ENCODE data around the gene VAV2.

Gene VAV2

DNA sequence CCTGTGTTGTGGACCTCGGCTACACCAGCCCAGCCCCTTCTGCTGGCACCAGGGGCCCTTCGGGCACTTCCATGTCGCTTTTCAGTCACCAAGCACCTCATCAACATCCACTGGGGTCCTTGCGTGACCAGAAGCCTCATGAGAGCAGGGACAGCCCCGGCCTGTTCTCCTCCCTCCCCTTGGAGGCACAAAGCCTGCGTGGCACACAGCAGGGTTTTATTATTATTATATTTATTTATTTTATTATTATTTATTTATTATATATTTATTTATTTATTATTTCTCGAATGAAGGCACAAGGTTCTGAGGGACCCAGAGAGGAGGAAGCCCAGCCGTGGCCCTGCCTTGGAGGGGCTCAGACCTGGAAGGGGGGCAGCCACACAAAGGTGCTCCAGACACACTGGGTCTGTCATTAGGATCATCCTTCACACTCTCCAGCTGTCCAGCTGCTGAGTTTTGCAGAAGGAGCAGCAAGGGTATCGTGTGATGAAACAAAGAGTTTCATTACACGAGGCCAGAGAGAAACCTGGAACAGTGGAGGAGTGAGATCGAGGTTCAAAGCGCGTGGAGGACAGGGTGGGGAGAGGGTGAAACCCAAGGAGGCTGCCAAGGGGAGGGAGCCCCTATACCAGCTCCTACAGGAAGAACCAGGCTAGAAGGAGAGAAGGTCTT is 5.2 kb downstream of the VAV2 start:
- no CpG with 5 or more reads among the region's 13 CpGs for WGBS (ENCODE audit: extremely low coverage, insufficient coverage, low lambda C conversion rate)
- Histone ChIP-seq H3K36me3 (ENCODE audit: control insufficient read depth, insufficient read depth, low read length) (no peaks in the 10 kb centered on the region), H3K23ac (ENCODE audit: low read length) (no peak overlapping the region), H2AK5ac (ENCODE audit: low read length) (no peak overlapping the region), H3K79me1 (ENCODE audit: low read length) (peaks cover 20% of the 10 kb centered on the region), H4K8ac (ENCODE audit: low read depth, low read length) (no peak overlapping the region), H2BK15ac (replicated peaks; ENCODE audit: low read depth) (no peak overlapping the region), H3K56ac (ENCODE audit: low read length) (no peak overlapping the region), H2BK5ac (ENCODE audit: low read length) (no peak overlapping the region), H3K18ac (ENCODE audit: low read length) (no peak overlapping the region), H3K27ac (ENCODE audit: low read depth, low read length) (no peak overlapping the region), H3K27me3 (ENCODE audit: insufficient read depth, low read length, poor library complexity) (no peaks in the 10 kb centered on the region), H3K9ac (ENCODE audit: low read length) (no peak overlapping the region), H3K4ac (ENCODE audit: low read depth, low read length) (no peak overlapping the region), H2BK120ac (ENCODE audit: low read depth, low read length) (no peak overlapping the region), H3K79me2 (ENCODE audit: control insufficient read depth, insufficient read depth, low read length) (peaks cover 36% of the 10 kb centered on the region), H3K4me2 (ENCODE audit: low read length) (no peak overlapping the region), H3K4me1 (ENCODE audit: control insufficient read depth, low read depth, low read length) (no peaks in the 10 kb centered on the region), H4K5ac (ENCODE audit: low read length) (no peak overlapping the region), H3K4me3 (ENCODE audit: low read length) (no peak overlapping the region)
- DNase-seq = no peak

GRCh38 chr9:133986061-133986460 is 6.1 kb downstream of the VAV2 start:
- Histone ChIP-seq H3K79me1 (ENCODE audit: low read length) (peaks cover 21% of the 10 kb centered on the region), H3K27ac (ENCODE audit: low read depth, low read length) (no peak overlapping the region), H2BK120ac (ENCODE audit: low read depth, low read length) (no peak overlapping the region), H3K27me3 (ENCODE audit: insufficient read depth, low read length, poor library complexity) (no peaks in the 10 kb centered on the region), H4K8ac (ENCODE audit: low read depth, low read length) (no peak overlapping the region), H3K23ac (ENCODE audit: low read length) (no peak overlapping the region), H3K4me2 (ENCODE audit: low read length) (no peak overlapping the region), H3K18ac (ENCODE audit: low read length) (no peak overlapping the region), H3K9ac (ENCODE audit: low read length) (no peak overlapping the region), H2AK5ac (ENCODE audit: low read length) (no peak overlapping the region), H2BK5ac (ENCODE audit: low read length) (no peak overlapping the region), H3K79me2 (ENCODE audit: control insufficient read depth, insufficient read depth, low read length) (peaks cover 39% of the 10 kb centered on the region), H4K5ac (ENCODE audit: low read length) (no peak overlapping the region), H3K36me3 (ENCODE audit: control insufficient read depth, insufficient read depth, low read length) (no peaks in the 10 kb centered on the region), H3K4me3 (ENCODE audit: low read length) (no peak overlapping the region), H3K4me1 (ENCODE audit: control insufficient read depth, low read depth, low read length) (no peaks in the 10 kb centered on the region), H3K56ac (ENCODE audit: low read length) (no peak overlapping the region), H3K4ac (ENCODE audit: low read depth, low read length) (no peak overlapping the region), H2BK15ac (replicated peaks; ENCODE audit: low read depth) (no peak overlapping the region)
- no peak for DNase-seq
- no CpG with 5 or more reads among the region's 6 CpGs for WGBS (ENCODE audit: extremely low coverage, insufficient coverage, low lambda C conversion rate)

- WGBS (ENCODE audit: extremely low coverage, insufficient coverage, low lambda C conversion rate) = no CpG with 5 or more reads among the region's 25 CpGs
- Histone ChIP-seq H3K4ac (ENCODE audit: low read depth, low read length) (no peak overlapping the region), H2BK5ac (ENCODE audit: low read length) (no peak overlapping the region)
Measured at GRCh38 chr9:133982971-133983720, 9.0 kb downstream of the VAV2 start.

DNA sequence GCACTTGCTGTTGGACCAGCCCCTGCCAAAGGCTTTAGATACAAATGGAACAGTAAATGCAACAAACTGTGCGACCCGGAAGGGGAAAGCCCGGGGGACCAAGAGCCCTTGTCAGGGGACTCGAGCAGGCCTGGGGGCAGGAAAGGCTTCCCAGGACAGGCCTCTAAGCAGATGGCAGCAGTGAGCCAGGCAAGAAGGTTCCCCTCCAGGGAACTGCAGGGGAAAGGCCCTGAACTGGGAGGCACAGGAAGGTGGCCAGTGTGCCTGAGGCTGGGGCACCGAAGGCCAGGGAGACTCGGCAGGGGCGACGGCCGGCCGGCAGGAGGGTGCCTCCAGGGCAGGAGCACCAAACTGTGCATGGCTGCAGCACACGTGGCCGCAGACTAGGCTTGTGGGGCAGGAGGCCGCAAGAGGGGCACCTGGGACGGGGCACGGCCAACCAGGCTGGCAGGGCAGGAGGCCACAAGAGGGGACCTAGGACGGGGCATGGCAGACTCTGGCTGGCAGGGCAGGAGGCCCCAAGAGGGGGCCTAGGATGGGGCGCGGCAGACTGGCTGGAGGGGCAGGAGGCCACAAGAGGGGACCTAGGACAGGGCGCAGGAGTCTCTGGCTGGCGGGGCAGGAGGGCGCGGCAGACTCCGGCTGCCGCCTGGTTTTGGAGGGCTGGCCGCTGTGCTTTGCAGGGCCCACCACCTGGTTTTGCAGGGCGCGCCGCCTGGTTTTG is 10.0 kb downstream of the VAV2 start:
- H2BK120ac ChIP-seq (ENCODE audit: low read depth, low read length) = no peak overlapping the region
- no peaks in the 10 kb centered on the region for H3K4me1 ChIP-seq (ENCODE audit: control insufficient read depth, low read depth, low read length)
- no peak overlapping the region for H3K56ac ChIP-seq (ENCODE audit: low read length)
- no peak overlapping the region for H3K4ac ChIP-seq (ENCODE audit: low read depth, low read length)
- no peak overlapping the region for H2BK5ac ChIP-seq (ENCODE audit: low read length)
- no peak overlapping the region for H3K9ac ChIP-seq (ENCODE audit: low read length)
- no peak overlapping the region for H2AK5ac ChIP-seq (ENCODE audit: low read length)
- H3K18ac ChIP-seq (ENCODE audit: low read length) = no peak overlapping the region
- H3K27me3 ChIP-seq (ENCODE audit: insufficient read depth, low read length, poor library complexity) = no peaks in the 10 kb centered on the region
- no peak overlapping the region for H3K23ac ChIP-seq (ENCODE audit: low read length)
- peaks cover 47% of the 10 kb centered on the region for H3K79me2 ChIP-seq (ENCODE audit: control insufficient read depth, insufficient read depth, low read length)
- H3K36me3 ChIP-seq (ENCODE audit: control insufficient read depth, insufficient read depth, low read length) = no peaks in the 10 kb centered on the region
- WGBS (ENCODE audit: extremely low coverage, insufficient coverage, low lambda C conversion rate) = no CpG with 5 or more reads among the region's 28 CpGs
- H4K5ac ChIP-seq (ENCODE audit: low read length) = no peak overlapping the region
- no peak overlapping the region for H4K8ac ChIP-seq (ENCODE audit: low read depth, low read length)
- peaks cover 30% of the 10 kb centered on the region for H3K79me1 ChIP-seq (ENCODE audit: low read length)
- no peak overlapping the region for H3K27ac ChIP-seq (ENCODE audit: low read depth, low read length)
- no peak overlapping the region for H3K4me2 ChIP-seq (ENCODE audit: low read length)
- peak; percentile 18 for DNase-seq
- H2BK15ac ChIP-seq (replicated peaks; ENCODE audit: low read depth) = no peak overlapping the region
- no peak overlapping the region for H3K4me3 ChIP-seq (ENCODE audit: low read length)

More at GRCh38 chr9:133982971-133983720, 9.0 kb downstream of the VAV2 start:
- Histone ChIP-seq H3K4me3 (ENCODE audit: low read length) (no peak overlapping the region), H4K5ac (ENCODE audit: low read length) (no peak overlapping the region), H2AK5ac (ENCODE audit: low read length) (no peak overlapping the region), H3K4me2 (ENCODE audit: low read length) (no peak overlapping the region), H3K56ac (ENCODE audit: low read length) (no peak overlapping the region), H2BK15ac (replicated peaks; ENCODE audit: low read depth) (no peak overlapping the region), H3K36me3 (ENCODE audit: control insufficient read depth, insufficient read depth, low read length) (no peaks in the 10 kb centered on the region), H3K23ac (ENCODE audit: low read length) (no peak overlapping the region), H3K4me1 (ENCODE audit: control insufficient read depth, low read depth, low read length) (no peaks in the 10 kb centered on the region), H3K27ac (ENCODE audit: low read depth, low read length) (no peak overlapping the region), H2BK120ac (ENCODE audit: low read depth, low read length) (no peak overlapping the region), H3K79me2 (ENCODE audit: control insufficient read depth, insufficient read depth, low read length) (peaks cover 49% of the 10 kb centered on the region), H3K79me1 (ENCODE audit: low read length) (peaks cover 27% of the 10 kb centered on the region), H3K9ac (ENCODE audit: low read length) (no peak overlapping the region), H4K8ac (ENCODE audit: low read depth, low read length) (no peak overlapping the region), H3K18ac (ENCODE audit: low read length) (no peak overlapping the region), H3K27me3 (ENCODE audit: insufficient read depth, low read length, poor library complexity) (no peaks in the 10 kb centered on the region)
- DNase-seq = no peak

- Histone ChIP-seq H3K4me2 (ENCODE audit: low read length) (no peak overlapping the region), H3K9ac (ENCODE audit: low read length) (no peak overlapping the region), H3K18ac (ENCODE audit: low read length) (no peak overlapping the region), H3K27me3 (ENCODE audit: insufficient read depth, low read length, poor library complexity) (no peaks in the 10 kb centered on the region), H4K5ac (ENCODE audit: low read length) (no peak overlapping the region), H3K36me3 (ENCODE audit: control insufficient read depth, insufficient read depth, low read length) (no peaks in the 10 kb centered on the region), H3K56ac (ENCODE audit: low read length) (no peak overlapping the region), H3K23ac (ENCODE audit: low read length) (no peak overlapping the region), H3K79me1 (ENCODE audit: low read length) (peaks cover 28% of the 10 kb centered on the region), H3K27ac (ENCODE audit: low read depth, low read length) (no peak overlapping the region), H2BK15ac (replicated peaks; ENCODE audit: low read depth) (no peak overlapping the region), H4K8ac (ENCODE audit: low read depth, low read length) (no peak overlapping the region), H3K79me2 (ENCODE audit: control insufficient read depth, insufficient read depth, low read length) (peaks cover 48% of the 10 kb centered on the region), H3K4ac (ENCODE audit: low read depth, low read length) (no peak overlapping the region), H2BK120ac (ENCODE audit: low read depth, low read length) (no peak overlapping the region), H2BK5ac (ENCODE audit: low read length) (no peak overlapping the region), H3K4me3 (ENCODE audit: low read length) (no peak overlapping the region), H3K4me1 (ENCODE audit: control insufficient read depth, low read depth, low read length) (no peaks in the 10 kb centered on the region), H2AK5ac (ENCODE audit: low read length) (no peak overlapping the region)
- DNase-seq = no peak
- no CpG with 5 or more reads among the region's 14 CpGs for WGBS (ENCODE audit: extremely low coverage, insufficient coverage, low lambda C conversion rate)
Measured at GRCh38 chr9:133981589-133981957, 10.6 kb downstream of the VAV2 start.

Data from mesendoderm (in vitro differentiated cells).